ENCODE data around the gene PAK5. TPM values are rescaled to one million over a fixed set of nuclear protein-coding genes. Genes with fewer than 3 reads are reported as not detected.

PAK5 gene
- total and polyA plus RNA-seq, 9 of the 15 experiments (the other 6 are each of a cell fraction or from before 2014, with no cell fraction given) = not detected

- no peak for DNase-seq (ENCODE audit: extremely low read depth in 1 of 4, low spot score in 3 of 4)
- Histone ChIP-seq H4K20me1 (replicated peaks; ENCODE audit: control insufficient read depth, insufficient read depth, low read length) (no peaks in the 10 kb centered on the region), H2AFZ (ENCODE audit: low read depth, low read length) (no peak overlapping the region), H3K4me2 (ENCODE audit: insufficient read depth, low read length) (no peak overlapping the region), H3K9me1 (ENCODE audit: control insufficient read depth, insufficient read depth, low read length) (no peaks in the 10 kb centered on the region), H3K36me3 (ENCODE audit: control insufficient read depth, insufficient read depth, low read length) (no peaks in the 10 kb centered on the region), H3K27ac (ENCODE audit: extremely low read depth, low read depth, low read length) (no peak overlapping the region), H3K9me3 (replicated peaks; ENCODE audit: control insufficient read depth, insufficient read depth, low read depth, low read length) (no peaks in the 10 kb centered on the region), H3K4me1 (replicated peaks in 1 of 2; ENCODE audit: control insufficient read depth in 2 of 2, insufficient read depth in 2 of 2, low read length in 2 of 2) (no peaks in the 10 kb centered on the region), H3K27me3 (ENCODE audit: control insufficient read depth in 2 of 2, insufficient read depth in 2 of 2, low read length in 2 of 2) (no peaks in the 10 kb centered on the region), H3K4me3 (no peak overlapping the region), H3K9ac (ENCODE audit: insufficient read depth in 1 of 2, low read depth in 2 of 2, low read length in 2 of 2) (no peak overlapping the region), H3K79me2 (ENCODE audit: control insufficient read depth, insufficient read depth, low read length) (no peaks in the 10 kb centered on the region)
- 0% methylated on average over 1 of the region's 1 CpG for WGBS (ENCODE audit: insufficient coverage, low coverage, missing lambda C conversion rate)
- ChIA-PET CTCF (ENCODE audit: low intra/inter-chr PET ratio) (no interaction called here), POLR2A (no interaction called here)
- BruUV-seq (replicated peaks) = no TSS peak
- no peak for FAIRE-seq
- in situ Hi-C loops (cut with MboI) = no loop called here
- ATAC-seq = no peak
- intact Hi-C loops (cut with micrococcal nuclease) = no loop called here
- TF ChIP-seq ZNF668 (CRISPR knock-in tag; IDR thresholded peaks at IDR 0.05) = no peak
- TF ChIP-seq ELF4 (CRISPR knock-in tag; IDR thresholded peaks at IDR 0.05) = no peak
- no peak for TF ChIP-seq SETDB1 (IDR thresholded peaks at IDR 0.05; ENCODE audit: low read length)
- TF ChIP-seq KAT7 (CRISPR knock-in tag; IDR thresholded peaks at IDR 0.05; ENCODE audit: borderline replicate concordance) = no peak
- TF ChIP-seq, protein P1, sequence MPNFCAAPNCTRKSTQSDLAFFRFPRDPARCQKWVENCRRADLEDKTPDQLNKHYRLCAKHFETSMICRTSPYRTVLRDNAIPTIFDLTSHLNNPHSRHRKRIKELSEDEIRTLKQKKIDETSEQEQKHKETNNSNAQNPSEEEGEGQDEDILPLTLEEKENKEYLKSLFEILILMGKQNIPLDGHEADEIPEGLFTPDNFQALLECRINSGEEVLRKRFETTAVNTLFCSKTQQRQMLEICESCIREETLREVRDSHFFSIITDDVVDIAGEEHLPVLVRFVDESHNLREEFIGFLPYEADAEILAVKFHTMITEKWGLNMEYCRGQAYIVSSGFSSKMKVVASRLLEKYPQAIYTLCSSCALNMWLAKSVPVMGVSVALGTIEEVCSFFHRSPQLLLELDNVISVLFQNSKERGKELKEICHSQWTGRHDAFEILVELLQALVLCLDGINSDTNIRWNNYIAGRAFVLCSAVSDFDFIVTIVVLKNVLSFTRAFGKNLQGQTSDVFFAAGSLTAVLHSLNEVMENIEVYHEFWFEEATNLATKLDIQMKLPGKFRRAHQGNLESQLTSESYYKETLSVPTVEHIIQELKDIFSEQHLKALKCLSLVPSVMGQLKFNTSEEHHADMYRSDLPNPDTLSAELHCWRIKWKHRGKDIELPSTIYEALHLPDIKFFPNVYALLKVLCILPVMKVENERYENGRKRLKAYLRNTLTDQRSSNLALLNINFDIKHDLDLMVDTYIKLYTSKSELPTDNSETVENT (CRISPR knock-in tag; IDR thresholded peaks at IDR 0.05) = no peak
- TF ChIP-seq, protein P2, sequence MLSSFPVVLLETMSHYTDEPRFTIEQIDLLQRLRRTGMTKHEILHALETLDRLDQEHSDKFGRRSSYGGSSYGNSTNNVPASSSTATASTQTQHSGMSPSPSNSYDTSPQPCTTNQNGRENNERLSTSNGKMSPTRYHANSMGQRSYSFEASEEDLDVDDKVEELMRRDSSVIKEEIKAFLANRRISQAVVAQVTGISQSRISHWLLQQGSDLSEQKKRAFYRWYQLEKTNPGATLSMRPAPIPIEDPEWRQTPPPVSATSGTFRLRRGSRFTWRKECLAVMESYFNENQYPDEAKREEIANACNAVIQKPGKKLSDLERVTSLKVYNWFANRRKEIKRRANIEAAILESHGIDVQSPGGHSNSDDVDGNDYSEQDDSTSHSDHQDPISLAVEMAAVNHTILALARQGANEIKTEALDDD (IDR thresholded peaks at IDR 0.05) = no peak
- no peak for TF ChIP-seq TCF3 (CRISPR knock-in tag; IDR thresholded peaks at IDR 0.05)
- TF ChIP-seq SMARCE1 (IDR thresholded peaks at IDR 0.05) = no peak
- TF ChIP-seq DPF2 (IDR thresholded peaks at IDR 0.05) = no peak
- TF ChIP-seq NCOA6 (IDR thresholded peaks at IDR 0.05) = no peak
- TF ChIP-seq DEAF1 (CRISPR knock-in tag; IDR thresholded peaks at IDR 0.05) = no peak
- no peak for TF ChIP-seq HCFC1 (IDR thresholded peaks at IDR 0.05; ENCODE audit: low read depth, low read length)
- no peak for TF ChIP-seq YY1 (IDR thresholded peaks at IDR 0.05; ENCODE audit: borderline replicate concordance in 1 of 3, control insufficient read depth in 1 of 3, extremely low read depth in 1 of 3, insufficient read depth in 3 of 3, insufficient read length in 1 of 3, insufficient replicate concordance in 2 of 3, low read depth in 1 of 3, low read length in 2 of 3)
These were observed 288.6 kb downstream of the PAK5 start for GRCh38 chr20:9550283-9550682.
